Measurements from ENCODE around the gene GAREM2.

The GAREM2 gene

GRCh38 chr2:26191316-26192159 lies 18.6 kb downstream of the GAREM2 start:
- no peak for TF ChIP-seq CTCF (IDR thresholded peaks at IDR 0.05)
- peaks cover 6% of the 10 kb centered on the region for H3K27me3 Mint-ChIP-seq (ENCODE audit: low read depth, poor library complexity)
- H3K4me3 Mint-ChIP-seq = no peak overlapping the region
- H3K4me1 Mint-ChIP-seq = peaks cover 8% of the 10 kb centered on the region
- no peaks in the 10 kb centered on the region for H3K9me3 Mint-ChIP-seq
- peak overlapping the region; percentile 77 for H3K27ac Mint-ChIP-seq
- peaks cover 60% of the 10 kb centered on the region for H3K36me3 Mint-ChIP-seq (ENCODE audit: low read depth)
- no peak for DNase-seq

GRCh38 chr2:26193578-26194231 lies 20.8 kb downstream of the GAREM2 start:
- Mint-ChIP-seq H3K9me3 (no peaks in the 10 kb centered on the region), H3K27me3 (ENCODE audit: low read depth, poor library complexity) (peaks cover 5% of the 10 kb centered on the region), H3K27ac (no peak overlapping the region), H3K4me1 (peaks cover 22% of the 10 kb centered on the region), H3K4me3 (no peak overlapping the region), H3K36me3 (ENCODE audit: low read depth) (peaks cover 77% of the 10 kb centered on the region)
- TF ChIP-seq CTCF (IDR thresholded peaks at IDR 0.05) = no peak
- DNase-seq = no peak

- no peak for TF ChIP-seq CTCF (IDR thresholded peaks at IDR 0.05)
- peaks cover 30% of the 10 kb centered on the region for H3K4me1 Mint-ChIP-seq
- H3K27ac Mint-ChIP-seq = no peak overlapping the region
- no peaks in the 10 kb centered on the region for H3K9me3 Mint-ChIP-seq
- no peak overlapping the region for H3K4me3 Mint-ChIP-seq
- H3K36me3 Mint-ChIP-seq (ENCODE audit: low read depth) = peaks cover 81% of the 10 kb centered on the region
- H3K27me3 Mint-ChIP-seq (ENCODE audit: low read depth, poor library complexity) = peaks cover 5% of the 10 kb centered on the region
- DNase-seq = no peak
Observed at GRCh38 chr2:26195040-26195984, 22.4 kb downstream of the GAREM2 start.

GRCh38 chr2:26196683-26197418 lies 24.0 kb downstream of the GAREM2 start:
- Mint-ChIP-seq H3K4me3 (no peak overlapping the region), H3K9me3 (no peaks in the 10 kb centered on the region), H3K4me1 (peaks cover 31% of the 10 kb centered on the region), H3K27me3 (ENCODE audit: low read depth, poor library complexity) (peaks cover 5% of the 10 kb centered on the region), H3K36me3 (ENCODE audit: low read depth) (peaks cover 81% of the 10 kb centered on the region), H3K27ac (no peak overlapping the region)
- no peak for DNase-seq
- TF ChIP-seq CTCF (IDR thresholded peaks at IDR 0.05) = no peak

- peaks cover 31% of the 10 kb centered on the region for H3K4me1 Mint-ChIP-seq
- H3K27ac Mint-ChIP-seq = peak overlapping the region; percentile 42
- no peaks in the 10 kb centered on the region for H3K9me3 Mint-ChIP-seq
- peaks cover 80% of the 10 kb centered on the region for H3K36me3 Mint-ChIP-seq (ENCODE audit: low read depth)
- peaks cover 5% of the 10 kb centered on the region for H3K27me3 Mint-ChIP-seq (ENCODE audit: low read depth, poor library complexity)
- DNase-seq = no peak
- H3K4me3 Mint-ChIP-seq = no peak overlapping the region
- TF ChIP-seq CTCF (IDR thresholded peaks at IDR 0.05) = no peak
Observed at GRCh38 chr2:26197516-26197915, 24.6 kb downstream of the GAREM2 start.

Data from nephron progenitor cell (in vitro differentiated cells).